H9 (cell line): ENCODE data around the gene IGF2R. TPM values are rescaled to one million over a fixed set of nuclear protein-coding genes. Genes with fewer than 3 reads are reported as not detected.

Experiments used
- DNase-seq: peaks from one replicate; pipeline ENCODE4 v3.0.0-alpha.2; 2017
- H2AFZ ChIP-seq: one replicate; pipeline ENCODE4 v1.6.1; 2013; ENCODE audit warnings: mild to moderate bottlenecking, low read length, control low read depth, moderate library complexity
- H2AK5ac ChIP-seq: 2 replicates; pipeline ENCODE4 v1.6.1; 2013; ENCODE audit warnings: low read length, control low read depth, mixed read lengths; ENCODE audit not compliant: insufficient read length
- H2BK120ac ChIP-seq: one replicate; pipeline ENCODE4 v1.6.1; 2013; ENCODE audit warnings: low read depth, mild to moderate bottlenecking, low read length, control low read depth, inconsistent platforms; ENCODE audit not compliant: poor library complexity, severe bottlenecking
- H2BK12ac ChIP-seq: 2 replicates; pipeline ENCODE4 v1.6.1; 2013; ENCODE audit warnings: low read length, control low read depth, mixed read lengths, low read depth; ENCODE audit not compliant: insufficient read length
- H2BK15ac ChIP-seq: 2 replicates; pipeline ENCODE4 v1.6.1; 2013; ENCODE audit warnings: low read depth, low read length, control low read depth
- H2BK20ac ChIP-seq: one replicate; pipeline ENCODE4 v1.6.1; 2013; ENCODE audit warnings: low read depth, mild to moderate bottlenecking, low read length, control low read depth, inconsistent platforms; ENCODE audit not compliant: poor library complexity, severe bottlenecking
- H2BK5ac ChIP-seq: 2 replicates; pipeline ENCODE4 v1.6.1; 2013; ENCODE audit warnings: low read length, control low read depth, mixed read lengths; ENCODE audit not compliant: insufficient read length
- H3K14ac ChIP-seq: 2 replicates; pipeline ENCODE4 v1.6.1; 2013; ENCODE audit warnings: low read length, control low read depth; ENCODE audit not compliant: insufficient read depth
- H3K18ac ChIP-seq: 2 replicates; pipeline ENCODE4 v1.6.1; 2013; ENCODE audit warnings: low read depth, mild to moderate bottlenecking, mixed read lengths, low read length, control low read depth; ENCODE audit not compliant: insufficient read length
- H3K23ac ChIP-seq: 2 replicates; pipeline ENCODE4 v1.6.1; 2013; ENCODE audit warnings: low read length, control low read depth, mixed read lengths, low read depth; ENCODE audit not compliant: insufficient read length
- H3K23me2 ChIP-seq: 2 replicates; pipeline ENCODE4 v1.6.1; 2013; ENCODE audit warnings: low read depth, mild to moderate bottlenecking, mixed read lengths, low read length, control low read depth; ENCODE audit not compliant: insufficient read length, poor library complexity, severe bottlenecking
- H3K27ac ChIP-seq: 2 replicates; pipeline ENCODE4 v1.5.1; 2013; ENCODE audit warnings: low read length, control low read depth, mixed read lengths, low read depth; ENCODE audit not compliant: insufficient read length
- H3K27me3 ChIP-seq: 2 replicates; pipeline ENCODE4 v1.6.1; 2013; ENCODE audit warnings: low read length, control low read depth, inconsistent platforms; ENCODE audit not compliant: insufficient read depth
- H3K4ac ChIP-seq: 2 replicates; pipeline ENCODE4 v1.6.1; 2013; ENCODE audit warnings: low read depth, mild to moderate bottlenecking, control low read depth, inconsistent platforms, low read length, moderate library complexity
- H3K4me1 ChIP-seq: 2 replicates; pipeline ENCODE4 v1.6.1; 2013; ENCODE audit warnings: low read length, control low read depth, inconsistent platforms; ENCODE audit not compliant: insufficient read depth
- H3K4me2 ChIP-seq: 2 replicates; pipeline ENCODE4 v1.6.1; 2013; ENCODE audit warnings: low read length, control low read depth, mixed read lengths; ENCODE audit not compliant: insufficient read length, insufficient read depth
- H3K56ac ChIP-seq: 2 replicates; pipeline ENCODE4 v1.6.1; 2013; ENCODE audit warnings: low read depth, mild to moderate bottlenecking, mixed read lengths, low read length, control low read depth; ENCODE audit not compliant: insufficient read length
- H3K79me1 ChIP-seq: 2 replicates; pipeline ENCODE4 v1.6.1; 2013; ENCODE audit warnings: low read depth, mild to moderate bottlenecking, moderate library complexity, low read length, control low read depth, inconsistent platforms; ENCODE audit not compliant: insufficient read depth, poor library complexity, severe bottlenecking
- H3K79me2 ChIP-seq: 2 replicates; pipeline ENCODE4 v1.6.1; 2013; ENCODE audit warnings: low read length, control low read depth, inconsistent platforms; ENCODE audit not compliant: insufficient read depth
- H3K9ac ChIP-seq: 2 replicates; pipeline ENCODE4 v1.6.1; 2013; ENCODE audit warnings: low read length, control low read depth, mixed read lengths; ENCODE audit not compliant: insufficient read length; ENCODE audit errors: extremely low read depth
- H3K9me3 ChIP-seq: one replicate; pipeline ENCODE4 v1.6.1; 2013; ENCODE audit warnings: low read depth, low read length, inconsistent platforms; ENCODE audit not compliant: control insufficient read depth
- H3T11ph ChIP-seq: one replicate; pipeline ENCODE4 v1.6.1; 2013; ENCODE audit warnings: mild to moderate bottlenecking, low read length, control low read depth, inconsistent platforms
- H4K20me1 ChIP-seq: one replicate; pipeline ENCODE4 v1.6.1; 2013; ENCODE audit not compliant: control insufficient read depth, insufficient read length, insufficient read depth
- H4K5ac ChIP-seq: 2 replicates; pipeline ENCODE4 v1.6.1; 2013; ENCODE audit warnings: low read depth, mild to moderate bottlenecking, mixed read lengths, low read length, control low read depth; ENCODE audit not compliant: insufficient read length
- H4K8ac ChIP-seq: replicated peaks from 2 replicates; pipeline ENCODE4 v1.6.1; 2013; ENCODE audit warnings: low read length, control low read depth, mixed read lengths, low read depth; ENCODE audit not compliant: insufficient read length
- H4K91ac ChIP-seq: 2 replicates; pipeline ENCODE4 v1.6.1; 2013; ENCODE audit warnings: low read depth, mild to moderate bottlenecking, moderate library complexity, mixed read lengths, low read length, control low read depth; ENCODE audit not compliant: insufficient read length
- H3K27ac Mint-ChIP-seq, 3 experiments: 2 replicates in 2 of 3; 3 replicates in 1 of 3; pipeline ENCODE4 v1.8.0; 2020 to 2021; ENCODE audit warnings: mixed read lengths in 3 of 3, mild to moderate bottlenecking in 1 of 3, moderate library complexity in 1 of 3
- H3K27me3 Mint-ChIP-seq: 2 replicates; pipeline ENCODE4 v1.8.0; 2021; ENCODE audit warnings: low read depth, mild to moderate bottlenecking, moderate library complexity, mixed read lengths
- H3K36me3 Mint-ChIP-seq, 3 experiments: 2 replicates in 2 of 3; 3 replicates in 1 of 3; pipeline ENCODE4 v1.8.0; 2020 to 2021; ENCODE audit warnings: low read depth in 3 of 3, mixed read lengths in 3 of 3; ENCODE audit not compliant: insufficient read depth in 1 of 3
- H3K4me1 Mint-ChIP-seq, 2 experiments: 2 replicates each; pipeline ENCODE4 v1.8.0; 2020; ENCODE audit warnings: mixed read lengths in 2 of 2
- H3K4me3 Mint-ChIP-seq, 2 experiments: 2 replicates in 1 of 2; 3 replicates in 1 of 2; pipeline ENCODE4 v1.8.0; 2020 to 2021; ENCODE audit warnings: mild to moderate bottlenecking in 2 of 2, mixed read lengths in 2 of 2, moderate library complexity in 1 of 2
- H3K9me3 Mint-ChIP-seq, 2 experiments: 2 replicates in 1 of 2; 3 replicates in 1 of 2; pipeline ENCODE4 v1.8.0; 2020; ENCODE audit warnings: mild to moderate bottlenecking in 2 of 2, mixed read lengths in 2 of 2, moderate library complexity in 1 of 2
- CTCF ChIP-seq: fragments of 200-600 bp; sonication (generic); conservative IDR thresholded peaks from 3 replicates; pipeline ENCODE4 v1.8.0; 2021; ENCODE audit warnings: antibody characterized with exemption, mild to moderate bottlenecking
- WGBS: extraction: QIAGEN DNeasy Blood & Tissue Kit; methylation state at CpG from one replicate; pipeline ENCODE4 v1.1.7; 2013; ENCODE audit warnings: missing lambda C conversion rate, low lambda C conversion rate, mixed read lengths; ENCODE audit not compliant: insufficient read length; ENCODE audit errors: extremely low coverage; 5-methylcytosine and 5-hydroxymethylcytosine counted together
- total RNA-seq: library from RNA; stranded (reverse); gene quantifications from 2 replicates; pipeline ENCODE4 v1.2.1, GENCODE V29; 2021

Gene IGF2R
- total RNA-seq, 1 experiment from 2014 or later, result 66.7 TPM

GRCh38 chr6:160044687-160045086, 75.8 kb downstream of the IGF2R start:
- Histone ChIP-seq H2BK20ac (no peak overlapping the region), H3T11ph (no peak overlapping the region), H3K18ac (no peak overlapping the region), H3K56ac (no peak overlapping the region), H3K9ac (no peak overlapping the region), H2BK15ac (no peak overlapping the region), H3K9me3 (no peaks in the 10 kb centered on the region), H2BK120ac (no peak overlapping the region), H2AK5ac (no peak overlapping the region), H3K27ac (no peak overlapping the region), H3K4me1 (no peaks in the 10 kb centered on the region), H2BK12ac (no peak overlapping the region), H4K5ac (no peak overlapping the region), H3K23ac (no peak overlapping the region), H3K4me2 (no peak overlapping the region), H4K91ac (no peak overlapping the region), H3K14ac (no peak overlapping the region), H3K79me1 (no peaks in the 10 kb centered on the region), H4K20me1 (no peaks in the 10 kb centered on the region), H2BK5ac (no peak overlapping the region), H4K8ac (no peak overlapping the region), H3K27me3 (no peaks in the 10 kb centered on the region), H3K23me2 (no peaks in the 10 kb centered on the region), H2AFZ (no peak overlapping the region), H3K4ac (no peak overlapping the region), H3K79me2 (no peaks in the 10 kb centered on the region)
- Mint-ChIP-seq H3K4me1 (no peaks in the 10 kb centered on the region), H3K4me3 (no peak overlapping the region), H3K9me3 (no peaks in the 10 kb centered on the region), H3K36me3 (peaks cover 58 to 88% (median 86%) of the 10 kb centered on the region in 3 experiments), H3K27me3 (no peaks in the 10 kb centered on the region), H3K27ac (no peak overlapping the region)
- TF ChIP-seq CTCF, result no peak
- WGBS, result no CpG with 5 or more reads among the region's 5 CpGs
- DNase-seq, result no peak
